Amniotic epithelial cell (primary cell): ENCODE data around the gene TFB2M.
"Not testable (repeated sequence)": the region's sequence is repeated elsewhere in the genome, so short reads cannot be mapped to it uniquely, and the experiment has no call there.

Source experiments
- DNase-seq: peaks from one replicate; pipeline ENCODE4 v3.0.0-alpha.2; 2010; ENCODE audit warnings: low read depth

Gene TFB2M, protein sequence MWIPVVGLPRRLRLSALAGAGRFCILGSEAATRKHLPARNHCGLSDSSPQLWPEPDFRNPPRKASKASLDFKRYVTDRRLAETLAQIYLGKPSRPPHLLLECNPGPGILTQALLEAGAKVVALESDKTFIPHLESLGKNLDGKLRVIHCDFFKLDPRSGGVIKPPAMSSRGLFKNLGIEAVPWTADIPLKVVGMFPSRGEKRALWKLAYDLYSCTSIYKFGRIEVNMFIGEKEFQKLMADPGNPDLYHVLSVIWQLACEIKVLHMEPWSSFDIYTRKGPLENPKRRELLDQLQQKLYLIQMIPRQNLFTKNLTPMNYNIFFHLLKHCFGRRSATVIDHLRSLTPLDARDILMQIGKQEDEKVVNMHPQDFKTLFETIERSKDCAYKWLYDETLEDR

GRCh38 chr1:246566128-246566812 lies at the start of gene TFB2M, which contains the start of gene CNST:
TFB2M (minus strand) TSS chr1:246566261; CDS start chr1:246566138, 123 bp downstream.
CNST (plus strand) TSS chr1:246566456; CDS start chr1:246591563, 25,107 bp downstream.
- DNase-seq, result peak; percentile 99

DNA sequence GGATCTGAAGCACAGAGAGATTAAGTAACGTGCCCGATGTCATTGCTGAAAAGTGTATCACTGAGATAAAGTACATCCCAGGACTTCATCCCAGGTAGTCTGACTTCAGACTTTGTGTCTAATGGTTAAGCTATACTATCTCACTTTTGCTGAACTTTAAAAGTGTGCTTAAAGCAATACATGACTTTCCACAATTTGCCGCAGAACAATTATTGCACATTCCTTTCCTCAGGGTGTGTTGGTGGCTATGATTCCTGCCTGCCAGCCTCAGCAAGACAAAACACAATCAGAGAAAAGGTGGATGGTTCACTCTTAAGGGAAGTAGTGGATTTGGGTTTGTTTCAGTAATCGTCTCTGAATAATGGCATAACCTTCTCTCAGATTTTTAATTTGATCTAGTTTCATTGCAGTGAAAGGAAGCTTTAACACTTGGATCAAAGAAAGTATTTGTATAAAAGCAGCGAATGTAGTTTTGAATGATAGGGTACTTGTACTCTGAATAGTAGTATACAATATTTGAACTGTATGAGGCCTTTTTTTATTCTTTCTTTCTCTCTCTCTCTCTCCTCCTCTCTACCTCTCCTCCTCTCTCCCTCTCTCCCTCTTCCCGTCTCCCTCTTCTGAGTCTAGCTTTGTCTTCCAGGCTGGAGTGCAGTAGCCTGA lies 47.2 kb upstream of the TFB2M start:
- no peak for DNase-seq

- DNase-seq, result peak; percentile 79
Observed at GRCh38 chr1:246609632-246610031, 43.6 kb upstream of the TFB2M start.

DNA sequence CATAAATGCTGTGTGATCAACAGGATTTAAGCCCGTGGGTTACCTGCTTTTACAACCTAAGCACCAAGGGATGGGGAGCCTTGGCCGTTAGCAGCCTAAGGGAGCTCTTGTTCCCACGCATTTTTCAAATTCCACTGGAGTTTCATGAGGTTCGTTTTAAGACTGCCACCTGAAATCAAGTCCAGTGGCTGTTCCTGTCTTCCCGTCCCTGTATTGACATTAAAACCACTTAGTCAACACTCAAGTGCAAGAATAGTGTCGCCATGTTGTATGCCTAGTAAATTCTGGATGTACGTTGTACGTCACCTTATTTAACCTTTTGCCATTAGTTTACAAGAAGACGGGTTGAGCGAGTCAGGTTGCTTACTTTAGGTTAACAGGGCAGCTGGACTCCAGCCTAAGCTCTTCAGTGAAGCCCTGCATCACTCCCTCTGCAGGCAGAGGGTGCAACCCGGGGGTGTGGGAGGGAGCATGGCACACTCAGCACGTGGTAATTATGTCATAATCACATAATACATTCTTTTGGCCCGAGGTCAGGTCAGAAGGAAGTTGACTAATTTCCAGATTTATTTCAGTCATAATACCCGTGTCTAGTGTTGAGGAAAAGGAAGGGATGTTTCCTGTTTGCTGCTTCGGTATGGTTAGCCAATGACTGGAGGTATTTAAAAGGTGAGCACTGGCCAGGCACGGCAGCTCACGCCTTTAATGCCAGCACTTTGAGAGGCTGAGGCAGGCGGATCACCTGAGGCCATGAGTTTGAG lies 42.7 kb upstream of the TFB2M start:
- peak; percentile 97 for DNase-seq

DNA sequence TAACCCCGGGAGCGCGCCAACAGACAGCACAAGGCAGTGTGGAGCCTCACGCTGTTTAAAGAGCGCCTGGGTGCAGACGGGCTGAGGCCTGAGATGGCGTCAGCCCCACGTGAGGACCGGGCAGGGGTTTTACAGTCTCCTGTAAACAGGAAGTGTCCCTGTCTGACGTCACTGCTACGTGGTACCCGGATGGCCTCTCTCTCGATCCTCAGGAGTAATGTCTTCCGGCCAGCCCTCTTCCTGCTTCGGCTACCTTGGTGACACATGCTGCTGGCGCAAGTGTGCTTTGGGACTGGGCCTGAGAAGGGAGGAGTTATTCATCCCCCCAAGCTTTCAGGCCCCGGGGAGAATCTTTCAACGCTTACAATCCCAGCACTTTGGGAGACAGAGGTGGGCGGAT lies 41.4 kb upstream of the TFB2M start:
- no peak for DNase-seq

DNA sequence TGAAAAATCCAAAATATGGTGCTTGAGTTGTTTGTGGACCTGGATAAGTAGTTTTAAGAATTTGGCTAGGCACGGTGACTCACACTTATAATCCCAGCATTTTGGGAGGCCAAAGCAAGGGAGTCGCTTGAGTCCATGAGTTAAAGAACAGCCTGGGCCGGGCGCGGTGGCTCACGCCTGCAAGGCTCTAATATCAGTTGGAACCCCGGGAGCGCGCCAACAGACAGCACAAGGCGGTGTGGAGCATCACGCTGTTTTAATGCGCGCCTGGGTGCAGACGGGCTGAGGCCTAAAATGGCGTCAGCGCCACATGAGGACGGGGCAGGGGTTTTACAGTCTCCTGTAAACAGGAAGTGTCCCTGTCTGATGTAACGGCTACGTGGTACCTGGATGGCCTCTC lies 39.2 kb upstream of the TFB2M start:
- DNase-seq, result not testable (repeated sequence)

GRCh38 chr1:246602194-246602593 lies 36.1 kb upstream of the TFB2M start:
- DNase-seq, result peak; percentile 85

- no peak for DNase-seq
Observed at GRCh38 chr1:246600579-246600978, 34.5 kb upstream of the TFB2M start.

GRCh38 chr1:246599315-246599714 lies 33.3 kb upstream of the TFB2M start:
- no peak for DNase-seq

- DNase-seq, result no peak
Observed at GRCh38 chr1:246597971-246598370, 31.9 kb upstream of the TFB2M start.

DNA sequence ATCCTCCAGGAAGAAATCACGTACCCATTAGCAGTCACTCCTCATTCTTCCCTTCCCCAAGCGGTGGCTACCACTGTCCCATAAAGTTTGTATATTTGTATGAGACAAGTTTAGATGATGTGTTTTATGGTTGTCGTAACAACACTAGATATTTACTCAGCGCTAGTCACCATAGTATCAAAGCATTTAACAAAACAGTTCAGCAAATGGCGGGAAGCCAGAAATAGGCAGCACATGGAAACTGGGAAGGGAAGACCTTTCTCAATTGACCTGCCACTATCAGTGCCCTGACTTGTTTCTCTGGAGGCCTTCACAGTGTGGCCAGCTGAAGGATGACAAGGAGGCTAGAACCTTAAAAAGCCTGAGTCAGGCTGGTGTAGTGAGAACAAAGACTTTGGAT lies 31.3 kb upstream of the TFB2M start:
- DNase-seq, result peak; percentile 50

- DNase-seq, result no peak
Observed at GRCh38 chr1:246595146-246595545, 29.1 kb upstream of the TFB2M start.

DNA sequence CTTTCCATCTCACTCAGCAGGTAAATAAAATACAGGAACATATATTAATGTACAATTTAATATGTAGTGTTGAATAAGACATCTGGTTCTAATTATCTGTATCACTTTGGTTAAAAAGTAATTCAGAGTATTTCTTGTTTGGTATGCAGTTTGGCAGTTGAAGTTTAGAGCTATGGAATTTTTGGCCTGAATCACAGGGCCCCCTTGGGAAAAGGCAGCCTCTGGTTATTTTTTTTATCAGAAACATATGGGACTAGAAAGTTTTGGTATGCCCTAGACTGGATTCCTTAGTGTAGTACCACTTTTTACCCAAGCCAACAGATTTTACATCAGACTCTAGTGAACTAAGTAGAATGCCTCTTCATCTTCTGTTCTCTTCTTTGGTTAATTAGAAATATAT lies 26.6 kb upstream of the TFB2M start:
- DNase-seq, result no peak

DNA sequence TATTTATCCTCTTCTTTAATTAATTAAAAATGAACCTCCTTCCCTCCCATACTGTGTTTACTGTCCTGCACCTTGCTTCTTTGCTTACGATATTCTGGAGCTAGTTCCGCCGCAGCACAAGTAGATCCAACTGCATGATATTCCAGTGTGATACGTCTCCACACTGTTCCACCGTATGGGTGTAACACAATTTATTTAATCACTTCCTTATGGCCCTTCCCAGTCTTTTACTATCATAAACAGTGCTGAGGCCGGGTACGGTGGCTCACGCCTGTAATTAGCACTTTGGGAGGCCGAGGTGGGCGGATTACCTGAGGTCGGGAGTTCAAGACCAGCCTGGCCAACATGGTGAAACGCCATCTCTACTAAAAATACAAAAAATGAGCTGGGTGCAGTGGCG lies 25.9 kb upstream of the TFB2M start:
- DNase-seq, result no peak

- no peak for DNase-seq
Observed at GRCh38 chr1:246591504-246591903, 25.4 kb upstream of the TFB2M start.

- no peak for DNase-seq
Observed at GRCh38 chr1:246591047-246591446, 25.0 kb upstream of the TFB2M start.

GRCh38 chr1:246589919-246590318 lies 23.9 kb upstream of the TFB2M start:
- DNase-seq, result not testable (repeated sequence)

DNA sequence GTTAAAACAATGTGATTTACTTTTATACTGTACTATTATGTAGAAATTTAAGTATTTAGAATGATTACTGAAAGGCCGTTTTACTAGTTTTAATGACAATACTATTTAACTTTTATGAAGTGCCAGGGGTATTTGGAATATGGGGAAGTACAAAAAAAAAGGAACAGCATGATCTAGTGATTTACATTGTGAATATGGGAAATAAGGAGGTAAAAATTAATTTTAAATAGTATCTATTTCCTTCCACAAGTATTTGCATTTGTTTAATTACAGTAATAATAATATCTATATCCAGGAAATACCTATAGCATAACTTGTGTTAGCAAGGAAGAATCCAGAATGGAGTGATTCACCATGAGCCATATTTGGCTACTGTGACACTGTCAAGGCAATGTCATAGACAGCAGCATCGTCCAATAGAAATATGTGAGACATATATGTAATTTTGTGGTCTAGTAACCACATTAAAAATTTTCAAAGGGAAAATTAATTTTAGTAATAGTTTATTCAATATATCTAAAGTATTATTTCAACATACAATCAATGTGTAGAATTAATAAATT lies 22.2 kb upstream of the TFB2M start:
- peak; percentile 31 for DNase-seq

- DNase-seq, result peak; percentile 81
Observed at GRCh38 chr1:246587606-246588005, 21.5 kb upstream of the TFB2M start.

GRCh38 chr1:246587032-246587431 lies 21.0 kb upstream of the TFB2M start:
- no peak for DNase-seq

GRCh38 chr1:246583448-246584185 lies 17.6 kb upstream of the TFB2M start:
- DNase-seq, result peak; percentile 90
